GM19351 (cell line): Measurements from ENCODE around the gene TNNC2.
"Not testable (repeated sequence)": the region's sequence is repeated elsewhere in the genome, so short reads cannot be mapped to it uniquely, and the experiment has no call there.

Source experiments
- ATAC-seq: cut with Tn5 transposase; IDR thresholded peaks from one replicate; pipeline ENCODE4 v1.9.1; 2021; ENCODE audit warnings: mild to moderate bottlenecking, moderate library complexity; ENCODE audit not compliant: unreplicated experiment

The TNNC2 gene

GRCh38 chr20:45823949-45824835 lies 2.9 kb downstream of the TNNC2 start:
- ATAC-seq = no peak

GRCh38 chr20:45822857-45823256 lies 4.3 kb downstream of the TNNC2 start:
- ATAC-seq = no peak

GRCh38 chr20:45821947-45822346 lies 5.2 kb downstream of the TNNC2 start:
- ATAC-seq = no peak

- ATAC-seq = no peak
Measured at GRCh38 chr20:45819466-45819865, 7.6 kb downstream of the TNNC2 start.

GRCh38 chr20:45818239-45818638 lies 8.9 kb downstream of the TNNC2 start:
- ATAC-seq = no peak

- ATAC-seq = no peak
Measured at GRCh38 chr20:45817376-45818194, 9.5 kb downstream of the TNNC2 start.

GRCh38 chr20:45816951-45817350 lies 10.2 kb downstream of the TNNC2 start:
- ATAC-seq = no peak

- no peak for ATAC-seq
Measured at GRCh38 chr20:45814314-45814713, 12.8 kb downstream of the TNNC2 start.

GRCh38 chr20:45813489-45813888 lies 13.6 kb downstream of the TNNC2 start:
- no peak for ATAC-seq

- no peak for ATAC-seq
Measured at GRCh38 chr20:45813006-45813340, 14.1 kb downstream of the TNNC2 start.

- peak; percentile 98 for ATAC-seq
Measured at GRCh38 chr20:45812157-45813005, 14.7 kb downstream of the TNNC2 start, which contains the start of gene UBE2C. UBE2C (plus strand) TSS chr20:45812644; CDS start chr20:45812696, 52 bp downstream.

GRCh38 chr20:45810191-45810970 lies 16.7 kb downstream of the TNNC2 start:
- no peak for ATAC-seq

- no peak for ATAC-seq
Measured at GRCh38 chr20:45801851-45802250, 25.3 kb downstream of the TNNC2 start.

GRCh38 chr20:45798935-45799642 lies 28.0 kb downstream of the TNNC2 start:
- ATAC-seq = no peak

GRCh38 chr20:45797955-45798354 lies 29.2 kb downstream of the TNNC2 start:
- ATAC-seq = not testable (repeated sequence)

GRCh38 chr20:45797510-45797909 lies 29.6 kb downstream of the TNNC2 start:
- not testable (repeated sequence) for ATAC-seq

- no peak for ATAC-seq
Measured at GRCh38 chr20:45796337-45797065, 30.6 kb downstream of the TNNC2 start.

- ATAC-seq = peak; percentile 30
Measured at GRCh38 chr20:45792317-45793118, 34.6 kb downstream of the TNNC2 start.
